SK-N-SH treated with all-trans-retinoic acid at 6 μM for 48 hours (cell line): ENCODE data around the gene KRT78.

Experiments used
- ATAC-seq: fragments of 200-7000 bp; cut with Tn5 transposase; 3 replicates; pipeline ENCODE4 v1.9.1; 2020; ENCODE audit warnings: mild to moderate bottlenecking, moderate library complexity
- ARNTL ChIP-seq: fragments of 450-650 bp; formaldehyde crosslinking; IDR thresholded peaks from 2 replicates; pipeline ENCODE4 v1.5.0; 2020; ENCODE audit warnings: low read depth, mild to moderate bottlenecking, moderate library complexity, borderline replicate concordance
- BACH2 ChIP-seq: fragments of 250-450 bp; sonication (Bioruptor Pico); IDR thresholded peaks from 2 replicates; pipeline ENCODE4 v1.9.0; 2021; ENCODE audit warnings: mild to moderate bottlenecking, borderline replicate concordance
- ESRRG ChIP-seq: fragments of 250-450 bp; sonication (Bioruptor Pico); IDR thresholded peaks from 2 replicates; pipeline ENCODE4 v1.6.1; 2021; ENCODE audit warnings: mild to moderate bottlenecking
- GLIS3 ChIP-seq: fragments of 250-450 bp; sonication (Bioruptor Pico); IDR thresholded peaks from 2 replicates; pipeline ENCODE4 v1.5.0; 2020; ENCODE audit warnings: mild to moderate bottlenecking, moderate library complexity
- ISL1 ChIP-seq: fragments of 250-450 bp; sonication (Bioruptor Pico); IDR thresholded peaks from 2 replicates; pipeline ENCODE4 v2.1.2; 2022; ENCODE audit warnings: mild to moderate bottlenecking, moderate library complexity
- OSR1 ChIP-seq: fragments of 250-450 bp; sonication (Bioruptor Pico); IDR thresholded peaks from 2 replicates; pipeline ENCODE4 v1.8.0; 2022; ENCODE audit warnings: moderate library complexity, mild to moderate bottlenecking, inconsistent platforms
- PPARA ChIP-seq: fragments of 250-450 bp; sonication (Bioruptor Pico); IDR thresholded peaks from 2 replicates; pipeline ENCODE4 v1.5.0; 2020; ENCODE audit warnings: mild to moderate bottlenecking, borderline replicate concordance
- RARB ChIP-seq: fragments of 250-450 bp; sonication (Bioruptor Pico); IDR thresholded peaks from 2 replicates; pipeline ENCODE4 v1.8.0; 2021; ENCODE audit warnings: mild to moderate bottlenecking, moderate library complexity
- SNAI2 ChIP-seq: fragments of 250-450 bp; sonication (Bioruptor Pico); IDR thresholded peaks from 2 replicates; pipeline ENCODE4 v1.5.0; 2020; ENCODE audit warnings: mild to moderate bottlenecking, moderate library complexity
- TCF4 ChIP-seq: fragments of 250-450 bp; sonication (Bioruptor Pico); IDR thresholded peaks from 2 replicates; pipeline ENCODE4 v1.8.0; 2021; ENCODE audit warnings: mild to moderate bottlenecking, moderate library complexity, borderline replicate concordance
- TOX ChIP-seq: fragments of 250-450 bp; sonication (Bioruptor Pico); IDR thresholded peaks from 2 replicates; pipeline ENCODE4 v1.8.0; 2021; ENCODE audit warnings: mild to moderate bottlenecking, moderate library complexity, borderline replicate concordance
- ZC3H10 ChIP-seq: fragments of 250-450 bp; sonication (Bioruptor Pico); IDR thresholded peaks from 2 replicates; pipeline ENCODE4 v1.5.1; 2021; ENCODE audit warnings: mild to moderate bottlenecking, moderate library complexity
- ZFP3 ChIP-seq: fragments of 250-450 bp; sonication (Bioruptor Pico); IDR thresholded peaks from 2 replicates; pipeline ENCODE4 v1.5.0; 2020; ENCODE audit warnings: mild to moderate bottlenecking, moderate library complexity
- ZNF565 ChIP-seq: fragments of 450-650 bp; formaldehyde crosslinking; conservative IDR thresholded peaks from 2 replicates; pipeline ENCODE4 v1.5.0; 2020; ENCODE audit warnings: low read depth, mild to moderate bottlenecking, moderate library complexity
- ZNF8 ChIP-seq: fragments of 450-650 bp; formaldehyde crosslinking; IDR thresholded peaks from 2 replicates; pipeline ENCODE4 v1.5.0; 2020; ENCODE audit warnings: mild to moderate bottlenecking, moderate library complexity
- TF ChIP-seq, protein P1 (sequence below): fragments of 250-450 bp; sonication (Bioruptor Pico); IDR thresholded peaks from 2 replicates; pipeline ENCODE4 v1.5.1; 2021; ENCODE audit warnings: mild to moderate bottlenecking, moderate library complexity
- TF ChIP-seq, protein P2 (sequence below): fragments of 250-450 bp; sonication (Bioruptor Pico); IDR thresholded peaks from 2 replicates; pipeline ENCODE4 v1.5.1; 2020; ENCODE audit warnings: low read depth, mild to moderate bottlenecking, moderate library complexity
- TF ChIP-seq, protein P3 (sequence below): fragments of 250-450 bp; sonication (Bioruptor Pico); IDR thresholded peaks from 2 replicates; pipeline ENCODE4 v1.8.0; 2021; ENCODE audit warnings: low read depth, mild to moderate bottlenecking, moderate library complexity, borderline replicate concordance
- TF ChIP-seq, protein P4 (sequence below): fragments of 250-450 bp; sonication (Bioruptor Pico); IDR thresholded peaks from 2 replicates; pipeline ENCODE4 v1.5.0; 2020; ENCODE audit warnings: mild to moderate bottlenecking, moderate library complexity
- TF ChIP-seq, protein P5 (sequence below): fragments of 250-450 bp; sonication (Bioruptor Pico); IDR thresholded peaks from 2 replicates; pipeline ENCODE4 v1.8.0; 2020; ENCODE audit warnings: mild to moderate bottlenecking, moderate library complexity, borderline replicate concordance

The KRT78 gene, protein sequence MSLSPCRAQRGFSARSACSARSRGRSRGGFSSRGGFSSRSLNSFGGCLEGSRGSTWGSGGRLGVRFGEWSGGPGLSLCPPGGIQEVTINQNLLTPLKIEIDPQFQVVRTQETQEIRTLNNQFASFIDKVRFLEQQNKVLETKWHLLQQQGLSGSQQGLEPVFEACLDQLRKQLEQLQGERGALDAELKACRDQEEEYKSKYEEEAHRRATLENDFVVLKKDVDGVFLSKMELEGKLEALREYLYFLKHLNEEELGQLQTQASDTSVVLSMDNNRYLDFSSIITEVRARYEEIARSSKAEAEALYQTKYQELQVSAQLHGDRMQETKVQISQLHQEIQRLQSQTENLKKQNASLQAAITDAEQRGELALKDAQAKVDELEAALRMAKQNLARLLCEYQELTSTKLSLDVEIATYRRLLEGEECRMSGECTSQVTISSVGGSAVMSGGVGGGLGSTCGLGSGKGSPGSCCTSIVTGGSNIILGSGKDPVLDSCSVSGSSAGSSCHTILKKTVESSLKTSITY

DNA sequence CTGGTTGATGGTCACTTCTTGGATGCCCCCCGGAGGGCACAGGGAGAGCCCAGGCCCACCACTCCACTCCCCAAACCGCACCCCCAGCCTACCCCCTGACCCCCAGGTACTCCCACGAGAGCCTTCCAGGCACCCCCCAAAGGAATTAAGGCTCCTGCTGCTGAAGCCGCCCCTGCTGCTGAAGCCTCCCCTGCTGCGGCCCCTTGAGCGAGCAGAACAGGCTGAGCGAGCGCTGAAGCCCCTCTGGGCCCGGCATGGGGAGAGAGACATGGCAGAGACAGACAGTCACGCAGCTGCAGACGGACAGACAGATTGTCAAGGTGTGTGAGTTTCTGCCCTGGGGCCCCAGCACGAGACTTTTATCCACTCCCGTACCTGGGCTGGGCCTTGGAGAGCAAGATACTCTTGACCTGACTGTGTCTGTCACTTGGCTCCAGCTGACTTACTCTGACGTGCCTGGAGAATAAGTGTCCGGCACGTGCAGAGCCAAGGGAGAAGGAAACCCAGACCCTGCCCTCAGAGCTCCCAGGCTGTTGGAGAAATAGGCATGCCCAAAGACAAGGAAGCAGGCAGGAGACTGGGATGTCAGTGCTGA is at the start of gene KRT78:
Gene KRT78 (minus strand): TSS at position 334 of the 595 bp plus-strand sequence. CDS start 64 bp downstream, at position 270.
- no peak for ATAC-seq
- TF ChIP-seq TOX (CRISPR knock-in tag) (no peak), ESRRG (CRISPR knock-in tag) (no peak), ZFP3 (CRISPR knock-in tag) (no peak)

DNA sequence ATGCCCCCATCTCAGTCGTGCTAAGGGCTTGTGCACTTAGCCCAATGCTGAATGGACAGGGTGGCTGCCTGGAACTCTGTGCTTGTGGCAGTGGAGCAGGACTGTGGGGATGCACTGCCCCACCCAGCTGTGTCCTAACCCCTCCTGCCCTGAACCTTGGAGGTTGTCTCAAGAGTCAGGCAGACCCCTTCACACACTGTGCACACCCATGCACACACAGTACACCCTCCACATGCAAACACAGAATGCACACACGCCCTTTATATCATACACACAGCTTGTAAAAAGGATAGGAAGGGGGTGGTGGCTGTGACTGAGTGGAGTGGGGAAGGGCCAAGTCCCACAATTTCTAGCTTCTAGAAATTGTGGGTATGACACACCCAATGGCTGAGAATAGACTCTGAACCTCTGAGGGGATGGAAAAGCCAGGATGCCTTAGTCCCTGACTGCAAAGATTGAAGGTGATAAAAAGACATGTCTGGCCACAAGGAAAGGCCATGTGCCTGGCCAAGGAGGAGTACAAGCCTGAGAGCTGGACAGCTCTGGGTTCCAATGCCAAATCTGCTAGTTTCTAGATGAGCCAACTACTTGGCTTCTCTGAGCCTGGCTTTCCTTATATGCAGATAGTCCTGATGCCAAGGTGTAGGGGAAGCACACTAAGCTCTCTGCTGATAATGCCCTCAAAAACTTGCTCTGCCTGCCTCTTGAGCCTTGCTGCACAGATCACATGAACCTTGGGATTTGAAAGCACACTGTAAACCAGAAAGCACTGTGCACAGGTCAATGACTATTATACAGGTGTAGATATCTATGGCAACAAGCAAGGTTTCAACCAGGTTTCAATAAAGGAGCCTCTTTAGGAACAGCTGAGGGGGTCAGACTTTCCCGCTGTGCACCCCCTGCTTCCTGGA is 47.7 kb upstream of the KRT78 start:
- peak; percentile 22; the same call in 2 of the 3 replicates for ATAC-seq
- no peak for TF ChIP-seq ESRRG (CRISPR knock-in tag)
- TF ChIP-seq, protein P1, sequence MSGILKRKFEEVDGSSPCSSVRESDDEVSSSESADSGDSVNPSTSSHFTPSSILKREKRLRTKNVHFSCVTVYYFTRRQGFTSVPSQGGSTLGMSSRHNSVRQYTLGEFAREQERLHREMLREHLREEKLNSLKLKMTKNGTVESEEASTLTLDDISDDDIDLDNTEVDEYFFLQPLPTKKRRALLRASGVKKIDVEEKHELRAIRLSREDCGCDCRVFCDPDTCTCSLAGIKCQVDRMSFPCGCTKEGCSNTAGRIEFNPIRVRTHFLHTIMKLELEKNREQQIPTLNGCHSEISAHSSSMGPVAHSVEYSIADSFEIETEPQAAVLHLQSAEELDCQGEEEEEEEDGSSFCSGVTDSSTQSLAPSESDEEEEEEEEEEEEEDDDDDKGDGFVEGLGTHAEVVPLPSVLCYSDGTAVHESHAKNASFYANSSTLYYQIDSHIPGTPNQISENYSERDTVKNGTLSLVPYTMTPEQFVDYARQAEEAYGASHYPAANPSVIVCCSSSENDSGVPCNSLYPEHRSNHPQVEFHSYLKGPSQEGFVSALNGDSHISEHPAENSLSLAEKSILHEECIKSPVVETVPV (CRISPR knock-in tag), result no peak
- TF ChIP-seq ARNTL, result no peak
- TF ChIP-seq OSR1 (CRISPR knock-in tag), result no peak
- no peak for TF ChIP-seq TOX (CRISPR knock-in tag)
- TF ChIP-seq ZFP3 (CRISPR knock-in tag), result no peak
- no peak for TF ChIP-seq ISL1 (CRISPR knock-in tag)
- TF ChIP-seq SNAI2, result no peak
- TF ChIP-seq RARB (CRISPR knock-in tag), result no peak
- TF ChIP-seq ZNF8 (CRISPR knock-in tag), result no peak
- no peak for TF ChIP-seq GLIS3
- TF ChIP-seq TCF4, result no peak
- TF ChIP-seq, protein P2, sequence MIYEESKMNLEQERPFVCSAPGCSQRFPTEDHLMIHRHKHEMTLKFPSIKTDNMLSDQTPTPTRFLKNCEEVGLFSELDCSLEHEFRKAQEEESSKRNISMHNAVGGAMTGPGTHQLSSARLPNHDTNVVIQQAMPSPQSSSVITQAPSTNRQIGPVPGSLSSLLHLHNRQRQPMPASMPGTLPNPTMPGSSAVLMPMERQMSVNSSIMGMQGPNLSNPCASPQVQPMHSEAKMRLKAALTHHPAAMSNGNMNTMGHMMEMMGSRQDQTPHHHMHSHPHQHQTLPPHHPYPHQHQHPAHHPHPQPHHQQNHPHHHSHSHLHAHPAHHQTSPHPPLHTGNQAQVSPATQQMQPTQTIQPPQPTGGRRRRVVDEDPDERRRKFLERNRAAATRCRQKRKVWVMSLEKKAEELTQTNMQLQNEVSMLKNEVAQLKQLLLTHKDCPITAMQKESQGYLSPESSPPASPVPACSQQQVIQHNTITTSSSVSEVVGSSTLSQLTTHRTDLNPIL (CRISPR knock-in tag), result no peak
- no peak for TF ChIP-seq ZNF565 (CRISPR knock-in tag)
- TF ChIP-seq, protein P3, sequence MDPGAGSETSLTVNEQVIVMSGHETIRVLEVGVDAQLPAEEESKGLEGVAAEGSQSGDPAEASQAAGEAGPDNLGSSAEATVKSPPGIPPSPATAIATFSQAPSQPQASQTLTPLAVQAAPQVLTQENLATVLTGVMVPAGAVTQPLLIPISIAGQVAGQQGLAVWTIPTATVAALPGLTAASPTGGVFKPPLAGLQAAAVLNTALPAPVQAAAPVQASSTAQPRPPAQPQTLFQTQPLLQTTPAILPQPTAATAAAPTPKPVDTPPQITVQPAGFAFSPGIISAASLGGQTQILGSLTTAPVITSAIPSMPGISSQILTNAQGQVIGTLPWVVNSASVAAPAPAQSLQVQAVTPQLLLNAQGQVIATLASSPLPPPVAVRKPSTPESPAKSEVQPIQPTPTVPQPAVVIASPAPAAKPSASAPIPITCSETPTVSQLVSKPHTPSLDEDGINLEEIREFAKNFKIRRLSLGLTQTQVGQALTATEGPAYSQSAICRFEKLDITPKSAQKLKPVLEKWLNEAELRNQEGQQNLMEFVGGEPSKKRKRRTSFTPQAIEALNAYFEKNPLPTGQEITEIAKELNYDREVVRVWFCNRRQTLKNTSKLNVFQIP (CRISPR knock-in tag), result no peak
- no peak for TF ChIP-seq BACH2
- TF ChIP-seq, protein P4, sequence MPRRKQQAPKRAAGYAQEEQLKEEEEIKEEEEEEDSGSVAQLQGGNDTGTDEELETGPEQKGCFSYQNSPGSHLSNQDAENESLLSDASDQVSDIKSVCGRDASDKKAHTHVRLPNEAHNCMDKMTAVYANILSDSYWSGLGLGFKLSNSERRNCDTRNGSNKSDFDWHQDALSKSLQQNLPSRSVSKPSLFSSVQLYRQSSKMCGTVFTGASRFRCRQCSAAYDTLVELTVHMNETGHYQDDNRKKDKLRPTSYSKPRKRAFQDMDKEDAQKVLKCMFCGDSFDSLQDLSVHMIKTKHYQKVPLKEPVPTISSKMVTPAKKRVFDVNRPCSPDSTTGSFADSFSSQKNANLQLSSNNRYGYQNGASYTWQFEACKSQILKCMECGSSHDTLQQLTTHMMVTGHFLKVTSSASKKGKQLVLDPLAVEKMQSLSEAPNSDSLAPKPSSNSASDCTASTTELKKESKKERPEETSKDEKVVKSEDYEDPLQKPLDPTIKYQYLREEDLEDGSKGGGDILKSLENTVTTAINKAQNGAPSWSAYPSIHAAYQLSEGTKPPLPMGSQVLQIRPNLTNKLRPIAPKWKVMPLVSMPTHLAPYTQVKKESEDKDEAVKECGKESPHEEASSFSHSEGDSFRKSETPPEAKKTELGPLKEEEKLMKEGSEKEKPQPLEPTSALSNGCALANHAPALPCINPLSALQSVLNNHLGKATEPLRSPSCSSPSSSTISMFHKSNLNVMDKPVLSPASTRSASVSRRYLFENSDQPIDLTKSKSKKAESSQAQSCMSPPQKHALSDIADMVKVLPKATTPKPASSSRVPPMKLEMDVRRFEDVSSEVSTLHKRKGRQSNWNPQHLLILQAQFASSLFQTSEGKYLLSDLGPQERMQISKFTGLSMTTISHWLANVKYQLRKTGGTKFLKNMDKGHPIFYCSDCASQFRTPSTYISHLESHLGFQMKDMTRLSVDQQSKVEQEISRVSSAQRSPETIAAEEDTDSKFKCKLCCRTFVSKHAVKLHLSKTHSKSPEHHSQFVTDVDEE (CRISPR knock-in tag), result no peak
- TF ChIP-seq PPARA (CRISPR knock-in tag), result no peak
- TF ChIP-seq, protein P5, sequence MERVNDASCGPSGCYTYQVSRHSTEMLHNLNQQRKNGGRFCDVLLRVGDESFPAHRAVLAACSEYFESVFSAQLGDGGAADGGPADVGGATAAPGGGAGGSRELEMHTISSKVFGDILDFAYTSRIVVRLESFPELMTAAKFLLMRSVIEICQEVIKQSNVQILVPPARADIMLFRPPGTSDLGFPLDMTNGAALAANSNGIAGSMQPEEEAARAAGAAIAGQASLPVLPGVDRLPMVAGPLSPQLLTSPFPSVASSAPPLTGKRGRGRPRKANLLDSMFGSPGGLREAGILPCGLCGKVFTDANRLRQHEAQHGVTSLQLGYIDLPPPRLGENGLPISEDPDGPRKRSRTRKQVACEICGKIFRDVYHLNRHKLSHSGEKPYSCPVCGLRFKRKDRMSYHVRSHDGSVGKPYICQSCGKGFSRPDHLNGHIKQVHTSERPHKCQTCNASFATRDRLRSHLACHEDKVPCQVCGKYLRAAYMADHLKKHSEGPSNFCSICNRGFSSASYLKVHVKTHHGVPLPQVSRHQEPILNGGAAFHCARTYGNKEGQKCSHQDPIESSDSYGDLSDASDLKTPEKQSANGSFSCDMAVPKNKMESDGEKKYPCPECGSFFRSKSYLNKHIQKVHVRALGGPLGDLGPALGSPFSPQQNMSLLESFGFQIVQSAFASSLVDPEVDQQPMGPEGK (CRISPR knock-in tag), result no peak
- TF ChIP-seq ZC3H10 (CRISPR knock-in tag), result no peak
- TF ChIP-seq, all 23 proteins: peak for 0
